Activated CD8-positive, alpha-beta T cell treated with anti-CD3 and anti-CD28 coated beads, Interleukin-2, amount 10 ng/mL, durations not matched to agents 7 days and 5 days (primary cell): ENCODE measurements around the gene BCL2L1. TPM values are rescaled to one million over a fixed set of nuclear protein-coding genes. Genes with fewer than 3 reads are reported as not detected.
A peak's percentile ranks its signal among the peaks of the same experiment; 100 is the strongest.

Experiments used
- ATAC-seq: fragments of 150-1000 bp; cut with Tn5 transposase; one replicate; pipeline ENCODE4 v1.10.0; 2021; ENCODE audit warnings: moderate library complexity
- CTCF ChIA-PET: fragments of 350-600 bp; sonication (Branson Sonifier 250); formaldehyde crosslinking; loops from one replicate; lab custom pipeline; 2021; ENCODE audit warnings: antibody characterized with exemption; lab: Charles Lee
- POLR2A ChIA-PET: fragments of 350-600 bp; sonication (Branson Sonifier 250); formaldehyde crosslinking; loops from one replicate; lab custom pipeline; 2021; ENCODE audit warnings: antibody characterized with exemption; lab: Charles Lee
- DNase-seq: peaks from one replicate; pipeline ENCODE4 v3.0.0-alpha.2; 2020
- H3K27ac Mint-ChIP-seq: one replicate; pipeline ENCODE4 v1.8.0; 2021; ENCODE audit warnings: mild to moderate bottlenecking, mixed read lengths
- H3K27me3 Mint-ChIP-seq: one replicate; pipeline ENCODE4 v1.8.0; 2021; ENCODE audit warnings: low read depth, mixed read lengths
- H3K36me3 Mint-ChIP-seq: one replicate; pipeline ENCODE4 v1.8.0; 2021; ENCODE audit warnings: low read depth, mixed read lengths
- H3K4me1 Mint-ChIP-seq: one replicate; pipeline ENCODE4 v1.8.0; 2021; ENCODE audit warnings: low read depth, mixed read lengths
- H3K4me3 Mint-ChIP-seq: one replicate; pipeline ENCODE4 v1.8.0; 2021; ENCODE audit warnings: mild to moderate bottlenecking, mixed read lengths
- H3K9me3 Mint-ChIP-seq: one replicate; pipeline ENCODE4 v1.8.0; 2022; ENCODE audit warnings: mixed read lengths; ENCODE audit not compliant: insufficient read depth
- total RNA-seq, 2 experiments: library from RNA; stranded (reverse); gene quantifications; one replicate each; pipeline ENCODE4 v1.2.3, GENCODE V29; 2021

BCL2L1 gene
- total RNA-seq, 2 experiments from 2014 or later = 71.4 to 73.0 TPM

DNA sequence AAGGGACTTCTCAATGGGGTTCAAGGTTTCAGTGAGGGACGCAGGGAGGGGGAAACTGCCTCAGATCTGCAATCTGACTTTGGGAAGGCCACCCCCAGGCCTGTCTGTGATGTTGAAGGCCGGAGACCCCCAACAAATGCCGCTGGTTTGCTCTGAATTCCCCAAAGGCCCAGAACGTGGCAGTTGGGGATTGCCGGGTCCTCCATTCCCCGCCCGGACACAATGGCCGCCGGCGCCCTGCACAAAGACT is 326 bp upstream of the BCL2L1 start:
- no peaks in the 10 kb centered on the region for H3K27me3 Mint-ChIP-seq

DNA sequence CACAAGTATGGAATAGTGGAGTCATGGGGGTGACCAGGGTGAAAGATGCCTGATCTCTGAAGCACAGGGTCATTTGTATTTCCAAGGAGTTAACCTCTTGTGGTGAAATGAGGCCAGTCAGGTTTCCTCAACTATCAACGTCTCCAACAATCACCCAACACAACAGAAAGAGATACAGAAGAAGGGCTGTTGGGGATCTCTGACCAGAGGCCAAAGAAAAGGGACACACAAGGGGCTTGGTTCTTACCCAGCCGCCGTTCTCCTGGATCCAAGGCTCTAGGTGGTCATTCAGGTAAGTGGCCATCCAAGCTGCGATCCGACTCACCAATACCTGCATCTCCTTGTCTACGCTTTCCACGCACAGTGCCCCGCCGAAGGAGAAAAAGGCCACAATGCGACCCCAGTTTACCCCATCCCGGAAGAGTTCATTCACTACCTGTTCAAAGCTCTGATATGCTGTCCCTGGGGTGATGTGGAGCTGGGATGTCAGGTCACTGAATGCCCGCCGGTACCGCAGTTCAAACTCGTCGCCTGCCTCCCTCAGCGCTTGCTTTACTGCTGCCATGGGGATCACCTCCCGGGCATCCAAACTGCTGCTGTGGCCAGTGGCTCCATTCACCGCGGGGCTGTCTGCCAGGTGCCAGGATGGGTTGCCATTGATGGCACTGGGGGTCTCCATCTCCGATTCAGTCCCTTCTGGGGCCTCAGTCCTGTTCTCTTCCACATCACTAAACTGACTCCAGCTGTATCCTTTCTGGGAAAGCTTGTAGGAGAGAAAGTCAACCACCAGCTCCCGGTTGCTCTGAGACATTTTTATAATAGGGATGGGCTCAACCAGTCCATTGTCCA is 1.0 kb downstream of the BCL2L1 start:
- Mint-ChIP-seq H3K27ac (peak overlapping the region; percentile 94), H3K4me3 (peak overlapping the region; percentile 90), H3K4me1 (peaks cover 45% of the 10 kb centered on the region), H3K27me3 (no peaks in the 10 kb centered on the region), H3K9me3 (no peaks in the 10 kb centered on the region), H3K36me3 (peaks cover 57% of the 10 kb centered on the region)
- ATAC-seq (no peak), DNase-seq (peak; percentile 37)
- ChIA-PET POLR2A (interaction anchor here (0.7 to 11.5 kb wide), 11 partner anchors 8 to 149 kb away, joined by 3 to 193 read pairs (median 7); no protein-coding TSS in a partner anchor), CTCF (interaction anchor here (0.8 to 10.9 kb wide), 14 partner anchors 9 to 175 kb away, joined by 3 to 677 read pairs (median 40); a partner anchor contains a TSS)

More for the DNA sequence above, 326 bp upstream of the BCL2L1 start:
- Mint-ChIP-seq H3K4me1 (peaks cover 31% of the 10 kb centered on the region), H3K9me3 (no peaks in the 10 kb centered on the region), H3K36me3 (peaks cover 45% of the 10 kb centered on the region), H3K27ac (peak overlapping the region; percentile 94), H3K4me3 (peak overlapping the region; percentile 90)
- ATAC-seq (no peak), DNase-seq (no peak)
- ChIA-PET POLR2A (interaction anchor here (0.8 to 11.5 kb wide), 18 partner anchors 9 to 162 kb away, joined by 3 to 193 read pairs (median 7); partner anchors contain the start of gene TPX2), CTCF (interaction anchor here (0.6 to 10.9 kb wide), 36 partner anchors 10 to 228 kb away, joined by 3 to 677 read pairs (median 12); partner anchors contain the start of gene TPX2)

DNA sequence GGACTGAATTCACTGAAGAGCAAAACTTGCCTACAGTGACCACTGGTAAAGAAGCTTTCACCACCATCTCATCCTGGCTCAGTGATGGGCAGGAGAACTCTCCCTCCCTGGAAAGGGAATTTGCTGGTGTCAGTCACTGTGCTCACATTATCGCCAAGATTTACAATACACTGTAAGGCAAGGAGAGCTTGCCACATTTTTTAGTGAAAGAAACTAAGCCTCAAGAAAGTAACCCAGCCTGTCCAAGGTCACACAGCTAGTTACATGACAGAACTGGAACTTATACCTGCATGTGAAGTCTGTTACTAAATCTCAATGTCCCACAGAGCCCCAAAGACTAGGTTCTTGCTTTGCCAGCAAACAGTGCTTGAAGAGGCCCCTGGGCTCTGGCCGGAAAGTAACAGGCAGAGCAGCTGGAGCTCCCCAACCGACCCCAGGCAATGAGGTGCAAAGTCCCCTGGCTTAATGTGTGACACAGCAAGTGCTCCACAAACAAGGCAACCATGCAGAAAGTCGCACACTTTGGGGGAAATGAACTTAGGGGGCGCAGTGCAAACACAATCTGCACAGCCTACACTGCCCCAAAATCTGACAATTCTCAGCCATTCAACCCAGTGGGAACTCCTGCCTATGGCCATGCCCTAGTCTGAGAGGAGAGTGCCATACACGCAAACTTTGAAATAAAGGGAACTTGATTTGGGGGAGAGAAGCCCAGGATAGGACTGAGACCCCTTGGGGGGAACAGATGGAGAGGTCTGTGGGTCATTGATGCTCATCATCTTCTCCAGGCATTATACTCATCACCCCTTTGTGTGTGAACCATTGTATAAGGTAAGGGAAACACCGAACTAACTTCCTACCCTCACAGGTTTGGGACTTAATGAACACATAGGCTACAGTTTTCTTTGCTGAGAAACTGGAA is 1.9 kb downstream of the BCL2L1 start:
- Mint-ChIP-seq H3K4me1 (peaks cover 54% of the 10 kb centered on the region), H3K27ac (peak overlapping the region; percentile 94), H3K9me3 (no peaks in the 10 kb centered on the region), H3K36me3 (peaks cover 66% of the 10 kb centered on the region), H3K27me3 (no peaks in the 10 kb centered on the region), H3K4me3 (peak overlapping the region; percentile 90)
- ATAC-seq = peak; percentile 6
- POLR2A ChIA-PET = interaction anchor here (0.6 to 11.5 kb wide), 7 partner anchors 9 to 59 kb away, joined by 3 to 193 read pairs (median 8); no protein-coding TSS in a partner anchor
- CTCF ChIA-PET = interaction anchor here (0.9 to 10.9 kb wide), 16 partner anchors 11 to 161 kb away, joined by 3 to 677 read pairs (median 8); partner anchors contain the start of genes ID1 and TPX2
- DNase-seq = peak; percentile 63

DNA sequence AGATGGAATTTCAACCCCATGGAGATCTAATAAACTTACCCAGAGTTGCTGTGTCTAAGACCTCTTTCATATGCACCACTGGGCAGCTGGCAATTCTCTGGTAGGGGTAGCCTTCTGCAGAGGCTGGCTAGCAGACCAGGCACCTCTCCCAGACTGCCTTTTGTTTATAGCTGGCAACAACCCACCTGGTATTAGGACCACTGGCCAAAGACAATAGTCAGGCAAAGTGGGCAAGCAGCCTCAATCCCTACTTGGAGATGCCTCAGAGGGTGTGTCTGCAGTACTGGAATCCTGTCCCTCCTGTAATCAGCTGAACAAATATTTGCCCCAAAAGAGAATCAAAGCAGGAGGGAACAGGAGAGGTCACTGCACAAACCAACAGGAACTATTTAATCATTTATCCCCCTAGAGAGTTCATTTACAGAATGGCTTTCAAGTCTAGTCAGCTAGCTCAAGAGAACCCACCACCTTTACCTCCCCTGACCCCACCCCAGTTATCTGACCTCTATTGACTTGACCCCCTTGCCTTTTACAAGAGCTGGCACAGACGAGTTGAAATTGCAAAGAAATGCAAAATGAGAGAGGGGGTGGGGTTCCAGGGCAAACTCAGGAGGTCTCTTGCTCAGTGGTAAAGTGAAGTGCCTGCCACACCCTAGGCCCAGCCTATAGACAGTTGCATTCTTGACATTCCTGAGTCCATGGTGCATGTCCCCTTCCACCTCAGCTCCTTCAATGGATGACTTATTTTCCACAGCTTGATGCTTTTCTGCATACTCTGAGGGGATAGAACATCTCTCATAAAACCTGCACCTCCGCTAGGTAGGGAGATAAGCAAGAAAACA is 2.8 kb downstream of the BCL2L1 start:
- ChIA-PET POLR2A (interaction anchor here (0.6 to 11.5 kb wide), 5 partner anchors 20 to 58 kb away, joined by 3 to 193 read pairs (median 8); no protein-coding TSS in a partner anchor), CTCF (interaction anchor here (0.6 to 10.9 kb wide), 15 partner anchors 10 to 160 kb away, joined by 3 to 677 read pairs (median 5); partner anchors contain the start of genes ID1 and TPX2)
- no peaks in the 10 kb centered on the region for H3K9me3 Mint-ChIP-seq
- H3K36me3 Mint-ChIP-seq = peaks cover 72% of the 10 kb centered on the region
- H3K4me3 Mint-ChIP-seq = peak overlapping the region; percentile 90
- DNase-seq (no peak), ATAC-seq (no peak)
- peaks cover 63% of the 10 kb centered on the region for H3K4me1 Mint-ChIP-seq
- H3K27ac Mint-ChIP-seq = peak overlapping the region; percentile 94
- H3K27me3 Mint-ChIP-seq = no peaks in the 10 kb centered on the region

DNA sequence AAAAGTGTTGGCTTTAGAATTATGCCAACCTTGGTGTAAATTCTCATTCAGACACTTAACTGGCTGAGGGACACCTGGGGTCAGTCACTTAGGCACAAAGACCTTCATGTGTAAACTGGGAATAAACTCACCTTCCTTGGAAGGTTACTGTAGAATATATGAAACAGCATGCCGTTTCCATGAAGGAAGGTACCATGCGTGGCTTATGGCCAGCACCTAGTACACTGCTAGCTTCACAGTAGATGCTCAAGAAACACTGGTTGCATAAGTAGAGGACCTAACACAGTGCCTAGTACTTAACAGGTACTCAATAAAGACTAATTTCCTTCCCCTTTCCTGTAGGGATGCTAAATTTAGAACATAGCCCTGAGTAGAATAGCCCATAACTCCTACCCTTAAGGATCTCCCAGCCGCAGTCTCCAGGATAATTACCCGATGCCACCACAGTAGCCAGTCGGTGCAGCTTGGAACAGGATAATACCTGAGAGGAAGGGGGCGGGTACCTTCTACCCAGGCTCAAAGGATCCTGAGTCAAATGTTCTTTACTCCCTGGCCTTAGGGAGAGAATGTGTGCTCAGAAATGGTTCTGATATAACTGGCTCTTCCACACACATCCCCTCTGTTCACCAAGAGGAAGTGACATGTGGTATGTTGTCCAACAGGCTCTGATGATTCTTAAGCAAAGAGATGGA is 3.6 kb downstream of the BCL2L1 start:
- Mint-ChIP-seq H3K36me3 (peaks cover 80% of the 10 kb centered on the region), H3K27ac (peak overlapping the region; percentile 48), H3K4me1 (peaks cover 65% of the 10 kb centered on the region), H3K27me3 (no peaks in the 10 kb centered on the region), H3K9me3 (no peaks in the 10 kb centered on the region), H3K4me3 (peak overlapping the region; percentile 90)
- CTCF ChIA-PET = interaction anchor here (0.8 to 10.9 kb wide), 12 partner anchors 9 to 156 kb away, joined by 3 to 677 read pairs (median 10); no protein-coding TSS in a partner anchor
- DNase-seq (no peak), ATAC-seq (no peak)
- POLR2A ChIA-PET = interaction anchor here (4.8 to 11.5 kb wide), 2 partner anchors 19 to 43 kb away, joined by 44 to 193 read pairs; no protein-coding TSS in a partner anchor

DNA sequence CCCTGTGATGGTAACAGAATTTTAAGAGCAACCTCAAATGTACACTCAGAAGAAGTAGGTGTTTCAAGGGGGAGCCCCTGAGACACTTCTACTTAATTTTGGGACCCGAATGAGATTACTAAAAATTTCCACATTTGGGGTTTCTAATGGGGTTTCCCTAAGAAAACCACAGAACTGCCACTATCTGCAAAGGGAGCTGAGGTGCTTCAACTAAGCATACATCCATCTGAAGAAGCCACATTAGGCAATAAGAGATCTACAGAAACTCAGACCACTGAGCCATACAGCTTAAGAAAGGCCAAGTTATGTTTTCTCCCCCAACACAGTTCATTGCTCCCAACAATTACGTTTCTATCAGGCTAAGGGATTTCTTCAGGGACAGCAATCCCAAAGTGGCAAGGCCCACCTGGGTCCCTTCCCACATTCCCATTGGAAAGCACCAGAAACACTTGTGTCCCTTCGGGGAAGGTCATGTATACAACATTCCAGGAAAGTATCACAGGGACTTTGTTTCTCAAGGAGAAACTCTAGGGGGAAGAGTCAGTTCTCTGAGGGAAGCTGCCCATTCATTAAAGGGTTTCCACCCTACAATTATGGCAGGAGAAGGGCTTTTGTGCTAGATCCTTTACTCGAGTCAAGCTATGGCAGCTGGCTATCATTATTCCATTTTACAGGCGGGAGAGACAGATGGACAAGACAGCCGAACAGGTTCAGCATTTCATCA is 5.0 kb downstream of the BCL2L1 start:
- no peak for DNase-seq

DNA sequence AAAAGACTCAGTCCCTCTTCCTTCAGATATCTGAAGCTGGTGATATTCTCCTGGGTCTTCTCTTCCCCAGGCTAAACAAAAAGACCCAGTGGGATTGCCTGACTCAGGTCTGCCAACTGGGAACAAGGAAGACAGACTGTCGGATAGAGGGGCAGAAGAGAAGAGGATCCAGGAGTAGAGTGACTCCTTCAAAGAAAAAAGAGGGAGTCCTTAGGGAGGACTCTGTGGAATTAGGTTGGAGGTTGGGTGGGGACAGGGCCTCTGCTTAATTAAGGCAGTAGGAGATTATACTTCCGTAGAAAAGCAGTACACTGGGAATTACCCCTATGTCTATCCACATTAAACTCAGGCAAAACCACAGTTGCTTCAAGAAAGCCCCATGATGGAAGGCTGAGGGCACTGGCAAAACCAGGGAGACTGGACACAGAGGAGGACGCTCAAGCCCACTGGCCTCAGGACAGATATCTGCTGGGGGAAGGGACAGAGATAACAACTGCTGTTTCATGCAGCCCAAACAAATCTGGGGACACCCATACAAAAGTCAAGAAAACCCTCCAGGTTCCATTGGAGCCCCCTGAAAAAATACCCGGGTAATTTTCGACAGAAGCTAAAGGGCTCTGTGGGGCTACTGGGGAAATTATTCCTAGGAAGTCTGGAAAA is 5.7 kb downstream of the BCL2L1 start:
- no peak for DNase-seq
- ChIA-PET POLR2A (interaction anchor here (0.7 to 11.5 kb wide), 7 partner anchors 10 to 126 kb away, joined by 3 to 193 read pairs (median 5); no protein-coding TSS in a partner anchor), CTCF (interaction anchor here (0.7 to 10.9 kb wide), 15 partner anchors 7 to 156 kb away, joined by 3 to 677 read pairs (median 5); no protein-coding TSS in a partner anchor)
- Mint-ChIP-seq H3K27me3 (no peaks in the 10 kb centered on the region), H3K27ac (peak overlapping the region; percentile 45), H3K4me1 (peaks cover 80% of the 10 kb centered on the region), H3K36me3 (peaks cover 92% of the 10 kb centered on the region), H3K4me3 (peak overlapping the region; percentile 90), H3K9me3 (no peaks in the 10 kb centered on the region)
- ATAC-seq = no peak

More for the DNA sequence above, 5.0 kb downstream of the BCL2L1 start:
- ATAC-seq = peak; percentile 35
- Mint-ChIP-seq H3K36me3 (peaks cover 91% of the 10 kb centered on the region), H3K27ac (peak overlapping the region; percentile 57), H3K4me1 (peaks cover 74% of the 10 kb centered on the region), H3K9me3 (no peaks in the 10 kb centered on the region), H3K4me3 (peak overlapping the region; percentile 90), H3K27me3 (no peaks in the 10 kb centered on the region)
- CTCF ChIA-PET = interaction anchor here (0.9 to 10.9 kb wide), 12 partner anchors 8 to 156 kb away, joined by 3 to 677 read pairs (median 5); no protein-coding TSS in a partner anchor
- POLR2A ChIA-PET = interaction anchor here (0.7 to 11.5 kb wide), 8 partner anchors 11 to 127 kb away, joined by 3 to 193 read pairs (median 4); no protein-coding TSS in a partner anchor

DNA sequence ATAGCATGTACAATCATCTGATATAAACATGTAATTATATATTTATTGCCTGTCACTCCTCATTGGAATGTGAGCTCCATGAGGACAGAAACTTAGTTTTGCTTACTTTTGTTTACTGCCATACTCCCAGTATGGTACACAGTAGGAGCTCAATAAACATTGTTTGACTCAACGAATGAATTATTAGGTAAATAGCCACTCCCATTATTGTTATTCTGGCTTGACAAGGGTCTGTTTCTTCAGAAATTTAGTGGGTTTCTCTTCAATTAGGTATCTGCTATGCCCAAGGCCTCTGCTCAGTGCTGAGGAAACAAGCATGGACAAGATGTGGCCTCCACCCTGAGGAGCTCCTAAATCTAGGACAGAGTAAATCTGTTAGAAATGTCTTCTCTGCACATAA is 6.3 kb downstream of the BCL2L1 start:
- Mint-ChIP-seq H3K27ac (peak overlapping the region; percentile 45), H3K4me1 (peaks cover 86% of the 10 kb centered on the region)

DNA sequence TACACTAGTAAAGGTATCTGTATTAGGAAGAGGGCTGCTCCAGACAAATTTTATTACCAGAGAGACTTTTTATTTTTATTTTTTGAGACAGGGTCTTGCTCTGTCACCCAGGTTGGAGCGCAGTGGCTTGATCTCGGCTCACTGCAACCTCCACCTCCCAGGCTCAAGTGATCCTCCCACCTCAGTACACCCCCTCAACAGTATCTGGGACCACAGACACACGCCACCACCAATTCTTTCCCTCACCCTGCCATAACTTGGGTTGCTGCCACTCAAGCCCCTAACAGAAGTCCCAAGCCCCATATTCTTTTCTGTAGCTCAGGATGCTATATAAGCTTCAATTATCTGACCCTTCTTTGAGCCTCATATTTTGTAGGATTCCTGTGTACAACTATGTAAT is 6.9 kb downstream of the BCL2L1 start:
- H3K4me1 Mint-ChIP-seq = peaks cover 91% of the 10 kb centered on the region
- no peaks in the 10 kb centered on the region for H3K27me3 Mint-ChIP-seq
- DNase-seq = no peak
- ChIA-PET POLR2A (interaction anchor here (0.6 to 11.5 kb wide), 5 partner anchors 10 to 54 kb away, joined by 3 to 193 read pairs (median 8); no protein-coding TSS in a partner anchor), CTCF (interaction anchor here (1.0 to 10.9 kb wide), 7 partner anchors 7 to 173 kb away, joined by 3 to 677 read pairs (median 7); partner anchors contain the start of gene BCL2L1)
- peaks cover 89% of the 10 kb centered on the region for H3K36me3 Mint-ChIP-seq
- peak overlapping the region; percentile 74 for H3K27ac Mint-ChIP-seq
- no peak for ATAC-seq
- H3K9me3 Mint-ChIP-seq = no peaks in the 10 kb centered on the region
- peak overlapping the region; percentile 54 for H3K4me3 Mint-ChIP-seq

More for the DNA sequence above, 6.3 kb downstream of the BCL2L1 start:
- no peaks in the 10 kb centered on the region for H3K27me3 Mint-ChIP-seq
- H3K36me3 Mint-ChIP-seq = peaks cover 90% of the 10 kb centered on the region
- H3K9me3 Mint-ChIP-seq = no peaks in the 10 kb centered on the region
- ATAC-seq = no peak
- H3K4me3 Mint-ChIP-seq = peak overlapping the region; percentile 90
- CTCF ChIA-PET = interaction anchor here (0.7 to 10.9 kb wide), 9 partner anchors 10 to 174 kb away, joined by 3 to 677 read pairs (median 4); no protein-coding TSS in a partner anchor
- DNase-seq = no peak
- POLR2A ChIA-PET = interaction anchor here (0.6 to 11.5 kb wide), 4 partner anchors 11 to 41 kb away, joined by 5 to 193 read pairs (median 12); no protein-coding TSS in a partner anchor
